Left hindlimb (tissue), 1 donor: ENCODE results near the gene GINS3.
"Not testable (repeated sequence)": the region's sequence is repeated elsewhere in the genome, so short reads cannot be mapped to it uniquely, and the experiment has no call there.

Experiments
- DNase-seq: peaks from one replicate; pipeline ENCODE4 v3.0.0-alpha.2; 2018

Gene GINS3

DNA sequence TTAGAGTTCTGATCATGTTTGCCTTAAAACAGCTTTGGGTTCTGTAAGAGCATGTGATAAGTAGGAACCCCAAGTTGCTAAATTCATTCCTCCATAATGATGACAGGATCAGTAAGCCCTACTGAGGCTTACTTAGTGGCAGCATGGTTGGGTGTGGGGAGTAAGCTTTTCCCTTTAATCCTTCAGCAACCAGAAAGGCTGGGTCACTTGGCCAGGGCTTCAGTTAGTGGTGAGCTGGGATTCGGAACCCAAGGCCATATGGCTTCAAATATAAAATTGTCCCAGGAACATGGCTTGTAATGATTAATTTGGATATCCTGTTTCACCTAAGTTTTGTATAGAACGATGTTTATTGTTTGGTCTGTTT, 850 bp downstream of the GINS3 start:
- no peak for DNase-seq

GRCh38 chr16:58396897-58397296, 4.6 kb downstream of the GINS3 start:
- DNase-seq: not testable (repeated sequence)

GRCh38 chr16:58399718-58400633, 7.7 kb downstream of the GINS3 start:
- DNase-seq: no peak

DNA sequence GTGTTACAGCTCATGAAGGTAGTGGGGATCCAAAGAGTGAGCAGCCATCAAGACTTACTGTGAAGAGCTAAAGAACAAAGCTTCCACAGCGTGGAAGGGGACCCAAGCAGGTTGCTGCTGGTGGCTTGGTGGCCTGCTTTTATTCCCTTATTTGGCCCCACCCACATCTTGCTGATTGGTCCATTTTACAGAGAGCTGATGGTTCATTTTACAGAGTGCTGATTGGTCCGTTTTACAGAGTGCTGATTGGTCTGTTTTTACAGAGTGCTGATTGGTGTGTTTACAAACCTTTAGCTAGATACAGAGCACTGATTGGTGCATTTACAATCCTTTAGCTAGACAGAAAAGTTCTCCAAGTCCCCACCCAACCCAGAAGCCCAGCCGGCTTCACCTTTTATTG, 9.0 kb downstream of the GINS3 start:
- not testable (repeated sequence) for DNase-seq

- DNase-seq: no peak
These were observed 10.5 kb downstream of the GINS3 start for GRCh38 chr16:58402796-58403195.

- peak; percentile 49 for DNase-seq
These were observed 17.2 kb downstream of the GINS3 start for GRCh38 chr16:58409316-58409973.

- no peak for DNase-seq
These were observed 19.1 kb downstream of the GINS3 start for GRCh38 chr16:58411336-58411735.

- DNase-seq: no peak
These were observed 19.7 kb downstream of the GINS3 start for GRCh38 chr16:58411736-58412614.

- not testable (repeated sequence) for DNase-seq
These were observed 20.3 kb downstream of the GINS3 start for GRCh38 chr16:58412615-58412970.

GRCh38 chr16:58413359-58413758, 21.1 kb downstream of the GINS3 start:
- DNase-seq: no peak

- no peak for DNase-seq
These were observed 22.7 kb downstream of the GINS3 start for GRCh38 chr16:58415003-58415402.

DNA sequence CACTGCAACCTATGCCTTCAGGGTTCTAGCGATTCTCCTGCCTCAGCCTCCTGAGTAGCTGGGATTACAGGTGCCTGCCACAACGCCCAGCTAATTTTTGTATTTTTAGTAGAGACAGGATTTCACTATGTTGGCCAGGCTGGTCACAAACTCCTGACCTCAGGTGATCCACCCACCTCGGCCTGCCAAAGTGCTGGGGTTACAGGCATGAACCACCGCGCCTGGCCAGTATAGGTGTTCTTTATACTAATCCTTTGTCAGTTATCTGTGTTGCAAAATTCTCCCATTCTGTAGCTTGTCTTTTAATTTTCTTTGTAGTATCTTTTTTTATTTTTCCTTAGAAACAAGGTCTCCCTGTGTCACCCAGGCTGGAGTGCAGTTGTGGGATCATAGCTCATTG, 23.7 kb downstream of the GINS3 start:
- DNase-seq: not testable (repeated sequence)

DNA sequence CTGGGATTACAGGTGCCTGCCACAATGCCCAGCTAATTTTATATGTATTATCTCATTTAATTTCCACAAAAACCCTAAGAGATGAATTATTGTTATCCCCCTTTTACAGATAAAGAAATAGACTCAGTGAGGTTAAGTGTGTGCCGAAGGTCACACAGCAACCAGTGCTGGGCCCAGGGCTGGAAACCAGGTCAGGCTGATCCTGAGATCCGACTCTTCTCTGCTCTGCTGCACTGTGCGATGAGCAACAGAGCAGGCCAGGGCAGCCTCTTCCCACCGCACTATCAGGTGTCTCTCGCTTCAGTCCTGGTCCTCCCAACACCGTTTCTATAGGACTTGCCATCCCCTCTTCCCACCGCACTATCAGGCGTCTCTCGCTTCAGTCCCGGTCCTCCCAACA, 24.8 kb downstream of the GINS3 start:
- no peak for DNase-seq

- no peak for DNase-seq
These were observed 25.3 kb downstream of the GINS3 start for GRCh38 chr16:58417600-58417999.

DNA sequence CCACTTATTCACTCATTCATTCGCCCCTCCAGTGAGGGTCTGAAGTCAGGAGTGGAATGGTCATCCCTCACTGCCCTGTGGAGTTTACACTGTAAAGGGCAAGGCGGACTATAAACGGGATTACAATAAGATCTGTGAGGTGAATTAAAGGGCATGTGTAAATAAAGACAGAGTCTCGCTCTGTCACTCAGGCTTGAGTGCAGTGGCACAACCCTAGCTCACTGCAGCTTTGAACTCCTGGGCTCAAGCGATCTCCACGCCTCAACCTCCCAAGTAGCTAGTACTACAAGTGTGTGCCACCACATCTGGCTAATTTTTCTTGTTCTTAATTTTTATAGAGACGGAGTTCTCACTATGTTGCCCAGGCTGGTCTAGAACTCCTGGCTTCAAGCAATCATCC, 25.8 kb downstream of the GINS3 start:
- no peak for DNase-seq

DNA sequence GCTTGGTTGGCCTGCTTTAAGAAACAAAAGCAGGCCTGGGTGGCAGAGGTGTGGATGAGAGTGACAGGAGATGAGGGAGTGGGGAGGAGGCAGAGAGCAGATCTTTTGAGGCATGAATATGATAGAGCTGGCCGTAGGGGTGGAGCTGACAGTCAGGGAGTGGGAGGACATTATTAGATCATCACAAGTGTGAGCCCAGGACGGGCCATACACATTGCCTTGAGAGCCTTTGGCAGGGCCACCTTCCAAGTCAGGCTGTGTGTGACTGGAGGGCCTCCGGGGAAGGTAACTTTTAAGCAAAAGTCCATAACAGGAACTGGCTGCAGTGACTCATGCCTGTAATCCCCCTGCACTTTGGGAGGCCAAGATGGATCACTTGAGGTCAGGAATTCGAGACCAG, 26.3 kb downstream of the GINS3 start:
- no peak for DNase-seq

DNA sequence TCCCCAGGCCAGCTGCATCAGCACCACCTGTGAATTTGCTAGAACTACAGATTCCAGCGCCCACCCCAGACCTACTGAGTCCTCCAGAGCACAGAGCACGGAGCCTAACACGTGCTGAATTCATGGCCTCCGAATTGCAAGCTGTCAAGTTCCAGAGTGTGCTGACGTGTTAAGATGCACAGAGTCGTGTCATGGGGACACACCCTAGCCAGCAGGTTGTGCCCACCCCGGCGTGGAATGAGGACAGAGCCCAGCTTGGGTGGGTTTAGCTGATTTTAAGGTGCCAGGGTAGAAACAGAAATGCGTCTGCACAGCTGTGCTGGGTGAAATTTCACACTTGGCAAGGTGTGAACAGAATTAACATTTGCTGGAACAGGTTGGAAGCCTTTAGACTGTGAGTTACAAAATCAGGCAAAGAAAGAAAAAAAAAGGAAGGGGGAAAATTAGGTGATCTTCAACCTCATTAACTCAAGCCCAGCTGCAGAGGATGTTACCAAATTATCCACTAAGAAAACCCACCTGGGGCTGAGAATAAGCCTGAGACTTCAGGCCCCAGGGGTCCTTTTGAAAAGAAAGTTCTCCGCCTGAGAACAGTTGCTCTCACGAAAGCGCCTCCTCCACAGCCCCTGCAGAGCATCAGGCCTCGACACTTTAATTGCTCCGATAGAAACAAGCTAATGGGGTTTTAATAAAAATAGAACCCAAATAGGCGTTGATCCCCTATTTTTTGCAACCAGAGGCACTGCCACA, 27.1 kb downstream of the GINS3 start:
- no peak for DNase-seq

DNA sequence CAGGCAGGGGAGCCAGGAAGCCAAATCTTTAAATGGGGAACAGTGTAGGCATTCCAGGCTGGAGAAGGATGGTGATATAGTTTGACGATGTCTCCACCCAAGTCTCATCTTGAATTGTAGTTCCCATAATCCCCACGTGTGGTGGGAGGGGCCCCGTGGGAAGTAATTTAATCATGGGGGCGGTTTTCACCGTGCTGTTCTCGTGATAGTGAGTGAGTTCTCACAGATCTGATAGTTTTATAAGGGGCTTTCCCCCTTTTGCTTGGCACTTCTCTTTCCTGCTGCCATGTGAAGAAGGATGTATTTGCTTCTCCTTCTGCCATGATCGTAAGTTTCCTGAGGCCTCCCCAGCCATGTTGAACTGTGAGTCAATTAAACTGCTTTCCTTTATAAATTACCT, 28.8 kb downstream of the GINS3 start:
- no peak for DNase-seq

DNA sequence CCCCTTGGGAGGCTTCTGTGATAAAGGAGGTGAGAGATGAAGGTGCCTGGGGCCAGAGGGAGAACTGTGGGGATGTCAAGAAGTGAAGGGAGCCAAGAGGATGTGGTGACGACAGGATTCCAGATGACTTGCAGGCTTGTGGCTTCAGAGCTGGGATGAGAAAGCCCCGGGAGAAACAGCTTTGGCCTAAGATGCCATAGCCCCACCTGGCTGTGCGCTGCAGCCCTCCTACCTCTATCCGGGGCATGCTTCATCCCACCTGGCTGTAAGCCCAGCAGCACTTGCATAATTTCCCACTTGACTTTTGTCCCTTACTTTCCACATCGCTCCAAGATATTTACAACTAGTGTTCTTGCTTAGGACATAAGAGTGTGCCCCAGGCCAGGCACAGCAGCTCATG, 29.3 kb downstream of the GINS3 start:
- no peak for DNase-seq

- no peak for DNase-seq
These were observed 30.5 kb downstream of the GINS3 start for GRCh38 chr16:58422809-58423208.

DNA sequence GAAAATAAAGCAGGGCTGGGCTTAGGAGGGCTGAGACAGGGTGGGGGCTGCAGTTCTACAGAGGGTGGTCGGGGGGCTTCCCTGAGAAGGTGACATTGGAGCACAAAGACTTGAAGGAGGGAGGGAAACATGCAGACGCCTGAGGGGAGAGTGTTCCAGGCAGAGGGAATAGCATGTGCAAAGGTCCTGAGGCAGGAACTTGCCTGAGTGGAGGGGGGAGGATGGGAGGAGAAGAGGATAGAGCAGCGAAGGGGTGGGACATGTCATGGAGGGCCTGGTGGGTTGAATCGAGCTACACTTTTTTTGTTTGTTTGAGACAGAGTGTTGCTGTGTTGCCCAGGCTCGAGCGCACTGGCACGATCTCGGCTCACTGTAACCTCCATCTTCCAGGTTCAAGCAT, 33.0 kb downstream of the GINS3 start:
- no peak for DNase-seq

- peak; percentile 52 for DNase-seq
These were observed 33.7 kb downstream of the GINS3 start for GRCh38 chr16:58425756-58426494.
